Activated CD4-positive, alpha-beta T cell treated with anti-CD3 and anti-CD28 coated beads, Interleukin-2, amount 10 ng/mL, durations not matched to agents 7 days and 5 days (primary cell): ENCODE results near the gene POLE. TPM values are rescaled to one million over a fixed set of nuclear protein-coding genes. Genes with fewer than 3 reads are reported as not detected.

Experiments used
- CTCF ChIA-PET: fragments of 350-600 bp; sonication (Branson Sonifier 250); formaldehyde crosslinking; loops from one replicate; lab custom pipeline; 2021; ENCODE audit warnings: antibody characterized with exemption; lab: Charles Lee
- POLR2A ChIA-PET: fragments of 350-600 bp; sonication (Branson Sonifier 250); formaldehyde crosslinking; loops from one replicate; lab custom pipeline; 2021; ENCODE audit warnings: antibody characterized with exemption; lab: Charles Lee
- DNase-seq: peaks from one replicate; pipeline ENCODE4 v3.0.0-alpha.2; 2020
- H3K27ac Mint-ChIP-seq: one replicate; pipeline ENCODE4 v1.8.0; 2021; ENCODE audit warnings: mild to moderate bottlenecking, moderate library complexity, mixed read lengths
- H3K27me3 Mint-ChIP-seq: one replicate; pipeline ENCODE4 v1.8.0; 2021; ENCODE audit warnings: mixed read lengths
- H3K36me3 Mint-ChIP-seq: one replicate; pipeline ENCODE4 v1.8.0; 2021; ENCODE audit warnings: low read depth, mixed read lengths
- H3K4me1 Mint-ChIP-seq: one replicate; pipeline ENCODE4 v1.8.0; 2021; ENCODE audit warnings: mixed read lengths
- H3K4me3 Mint-ChIP-seq: one replicate; pipeline ENCODE4 v1.8.0; 2021; ENCODE audit warnings: mild to moderate bottlenecking, moderate library complexity, mixed read lengths
- H3K9me3 Mint-ChIP-seq: one replicate; pipeline ENCODE4 v1.8.0; 2021; ENCODE audit warnings: mixed read lengths
- total RNA-seq, 2 experiments: library from RNA; stranded (reverse); gene quantifications; one replicate each; pipeline ENCODE4 v1.2.3, GENCODE V29; 2021

The POLE gene
- total RNA-seq, 2 experiments from 2014 or later: 167 to 176 TPM

- Mint-ChIP-seq H3K36me3 (peaks cover 78% of the 10 kb centered on the region), H3K9me3 (peaks cover 4% of the 10 kb centered on the region), H3K27me3 (no peaks in the 10 kb centered on the region), H3K4me1 (peaks cover 2% of the 10 kb centered on the region), H3K4me3 (no peak overlapping the region), H3K27ac (no peak overlapping the region)
- ChIA-PET POLR2A (no interaction called here), CTCF (interaction anchor here (0.6 kb wide), 1 partner anchor 11 kb away, joined by 3 read pairs; no protein-coding TSS in a partner anchor)
- DNase-seq: no peak
Observed at GRCh38 chr12:132726386-132726785, 39.2 kb upstream of the POLE start.

GRCh38 chr12:132724506-132725241, 37.5 kb upstream of the POLE start:
- Mint-ChIP-seq H3K36me3 (peaks cover 68% of the 10 kb centered on the region), H3K4me3 (no peak overlapping the region), H3K27me3 (no peaks in the 10 kb centered on the region), H3K4me1 (peaks cover 2% of the 10 kb centered on the region), H3K27ac (no peak overlapping the region), H3K9me3 (peaks cover 2% of the 10 kb centered on the region)
- no peak for DNase-seq
- POLR2A ChIA-PET: no interaction called here
- CTCF ChIA-PET: no interaction called here

DNA sequence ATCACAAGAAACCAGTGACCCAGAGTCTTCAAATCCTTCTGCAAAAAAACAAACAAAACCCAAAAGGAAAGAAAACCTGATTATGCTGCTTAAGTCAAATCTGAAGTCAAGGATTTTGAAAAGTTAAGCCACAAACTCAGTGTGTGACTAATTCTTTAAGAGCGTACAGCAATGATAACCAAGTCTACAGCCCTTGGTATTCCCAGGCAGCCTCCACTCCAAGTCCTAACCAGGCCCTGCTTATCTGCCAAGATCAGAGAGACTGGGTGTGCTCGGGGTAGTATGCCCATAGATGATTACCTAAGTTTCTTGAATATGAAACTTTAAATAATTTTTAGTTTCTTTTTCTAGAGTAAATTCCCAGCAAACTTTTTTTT, 36.6 kb upstream of the POLE start:
- no peak for DNase-seq
- Mint-ChIP-seq H3K27ac (no peak overlapping the region), H3K27me3 (no peaks in the 10 kb centered on the region), H3K4me3 (no peak overlapping the region), H3K36me3 (peaks cover 70% of the 10 kb centered on the region), H3K4me1 (peaks cover 1% of the 10 kb centered on the region), H3K9me3 (peaks cover 1% of the 10 kb centered on the region)
- POLR2A ChIA-PET: no interaction called here
- CTCF ChIA-PET: no interaction called here

GRCh38 chr12:132723015-132723763, 36.0 kb upstream of the POLE start:
- POLR2A ChIA-PET: no interaction called here
- H3K4me1 Mint-ChIP-seq: no peaks in the 10 kb centered on the region
- H3K4me3 Mint-ChIP-seq: no peak overlapping the region
- CTCF ChIA-PET: no interaction called here
- peaks cover 67% of the 10 kb centered on the region for H3K36me3 Mint-ChIP-seq
- no peaks in the 10 kb centered on the region for H3K27me3 Mint-ChIP-seq
- H3K9me3 Mint-ChIP-seq: no peaks in the 10 kb centered on the region
- DNase-seq: no peak
- H3K27ac Mint-ChIP-seq: no peak overlapping the region

DNA sequence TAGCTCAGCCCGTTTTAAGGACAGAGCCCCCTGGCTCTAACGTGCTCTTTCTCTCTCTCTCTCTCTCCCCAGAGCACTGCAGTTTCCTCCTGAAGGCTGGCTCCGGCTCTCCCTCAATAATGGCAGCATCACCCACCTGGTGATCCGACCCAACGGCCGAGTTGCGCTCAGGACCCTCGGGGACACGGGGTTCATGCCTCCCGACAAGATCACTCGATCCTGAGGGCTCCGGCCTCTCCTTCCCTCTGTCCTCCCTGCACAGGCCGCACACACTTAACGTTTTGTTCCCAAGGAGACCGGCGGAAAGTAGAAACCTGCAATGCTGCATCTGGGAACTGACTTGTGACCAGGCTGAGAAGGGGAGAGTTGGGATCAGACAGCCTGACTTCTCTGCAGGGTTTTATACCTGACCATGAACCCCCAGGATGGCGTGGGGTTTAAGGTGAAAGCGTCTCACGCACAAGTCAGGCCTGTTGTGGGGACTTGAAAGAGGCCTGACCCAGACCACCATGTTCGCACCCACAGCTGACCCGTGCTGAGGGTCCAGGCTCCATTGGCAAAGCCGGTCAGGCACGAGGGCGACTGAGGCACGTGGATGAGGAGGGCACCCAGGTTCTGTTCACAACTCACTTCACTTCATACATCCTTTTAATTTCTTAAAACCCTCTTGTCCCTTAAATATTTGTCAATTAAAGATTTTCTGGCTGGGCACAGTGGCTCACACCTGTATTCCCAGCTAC, 33.6 kb upstream of the POLE start:
- H3K9me3 Mint-ChIP-seq: no peaks in the 10 kb centered on the region
- ChIA-PET POLR2A (no interaction called here), CTCF (no interaction called here)
- no peaks in the 10 kb centered on the region for H3K27me3 Mint-ChIP-seq
- peaks cover 54% of the 10 kb centered on the region for H3K36me3 Mint-ChIP-seq
- DNase-seq: no peak
- H3K4me3 Mint-ChIP-seq: no peak overlapping the region
- no peak overlapping the region for H3K27ac Mint-ChIP-seq
- H3K4me1 Mint-ChIP-seq: no peaks in the 10 kb centered on the region

- H3K4me3 Mint-ChIP-seq: no peak overlapping the region
- POLR2A ChIA-PET: no interaction called here
- no peak overlapping the region for H3K27ac Mint-ChIP-seq
- H3K9me3 Mint-ChIP-seq: no peaks in the 10 kb centered on the region
- no peaks in the 10 kb centered on the region for H3K27me3 Mint-ChIP-seq
- CTCF ChIA-PET: no interaction called here
- no peaks in the 10 kb centered on the region for H3K4me1 Mint-ChIP-seq
- DNase-seq: no peak
- peaks cover 46% of the 10 kb centered on the region for H3K36me3 Mint-ChIP-seq
Observed at GRCh38 chr12:132719954-132720324, 32.8 kb upstream of the POLE start.

DNA sequence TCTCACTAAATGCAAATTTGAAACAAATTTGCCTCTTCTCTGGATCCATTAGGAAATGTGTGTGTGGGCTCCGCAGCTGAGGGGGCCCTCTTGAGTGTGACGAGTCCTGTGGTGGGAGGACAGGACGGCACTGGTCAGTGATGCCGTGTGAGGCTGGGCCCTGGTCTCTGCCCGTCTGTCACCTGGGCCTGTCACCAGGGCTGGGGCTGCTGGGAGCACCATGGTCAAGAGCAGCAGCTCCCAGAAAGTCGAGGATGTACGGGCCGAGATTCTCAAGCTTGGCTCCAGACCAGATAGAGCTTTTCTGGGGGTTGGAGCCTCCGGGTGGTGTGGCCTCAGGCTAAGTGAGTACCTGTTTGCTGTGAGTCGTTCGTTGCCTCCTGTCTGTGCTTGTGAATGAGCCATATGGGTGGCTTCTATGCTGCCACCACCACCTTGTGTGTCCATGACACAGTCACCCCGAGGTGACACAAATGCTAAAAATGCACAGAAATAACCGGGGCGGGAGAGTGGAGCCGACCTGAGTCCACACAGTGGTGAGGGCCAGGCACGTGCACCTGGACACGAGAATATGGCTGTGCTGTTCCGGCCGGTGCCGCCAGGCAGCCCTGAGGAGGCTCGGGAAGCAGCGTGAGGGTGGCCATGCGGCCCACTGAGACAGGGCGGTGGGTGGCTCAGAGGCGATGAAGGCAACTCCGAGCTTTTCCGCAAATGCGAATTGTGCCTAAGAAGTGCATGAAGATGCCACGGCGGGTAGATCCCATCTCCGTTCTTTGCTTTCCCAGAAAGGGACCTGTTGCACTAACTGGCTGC, 32.2 kb upstream of the POLE start:
- Mint-ChIP-seq H3K27me3 (no peaks in the 10 kb centered on the region), H3K9me3 (no peaks in the 10 kb centered on the region), H3K36me3 (peaks cover 46% of the 10 kb centered on the region), H3K4me1 (peaks cover 3% of the 10 kb centered on the region), H3K4me3 (no peak overlapping the region), H3K27ac (no peak overlapping the region)
- ChIA-PET POLR2A (interaction anchor here (0.6 kb wide), 1 partner anchor 11 kb away, joined by 3 read pairs; no protein-coding TSS in a partner anchor), CTCF (no interaction called here)
- no peak for DNase-seq

DNA sequence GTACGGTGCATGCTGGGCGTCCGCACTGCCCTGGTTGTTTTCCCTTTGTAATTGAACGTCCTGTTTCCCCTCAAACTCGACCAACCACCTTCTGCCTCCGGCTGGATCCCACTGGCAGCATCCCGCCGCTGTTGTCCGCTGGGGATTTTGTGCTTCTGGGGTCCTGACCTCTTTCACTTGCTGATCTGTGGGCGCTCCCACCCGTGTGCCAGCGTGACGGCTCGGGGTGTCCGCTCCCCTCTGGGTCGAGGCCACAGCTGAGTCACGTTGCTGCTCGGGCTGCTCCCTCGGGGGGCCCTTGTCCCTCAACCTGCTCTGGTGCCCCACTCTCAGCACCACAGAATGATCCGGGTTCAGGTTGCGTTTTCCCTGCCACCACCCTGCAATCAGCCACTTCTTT, 31.5 kb upstream of the POLE start:
- CTCF ChIA-PET: no interaction called here
- Mint-ChIP-seq H3K27ac (no peak overlapping the region), H3K4me1 (peaks cover 5% of the 10 kb centered on the region), H3K27me3 (no peaks in the 10 kb centered on the region), H3K36me3 (peaks cover 42% of the 10 kb centered on the region), H3K9me3 (no peaks in the 10 kb centered on the region), H3K4me3 (no peak overlapping the region)
- POLR2A ChIA-PET: interaction anchor here (0.6 kb wide), 1 partner anchor 12 kb away, joined by 3 read pairs; no protein-coding TSS in a partner anchor
- DNase-seq: no peak

GRCh38 chr12:132717531-132718387, 30.6 kb upstream of the POLE start:
- POLR2A ChIA-PET: interaction anchor here (0.5 kb wide), 1 partner anchor 40 kb away, joined by 3 read pairs; no protein-coding TSS in a partner anchor
- H3K27me3 Mint-ChIP-seq: no peaks in the 10 kb centered on the region
- no peak for DNase-seq
- no peaks in the 10 kb centered on the region for H3K9me3 Mint-ChIP-seq
- no peak overlapping the region for H3K27ac Mint-ChIP-seq
- peaks cover 36% of the 10 kb centered on the region for H3K36me3 Mint-ChIP-seq
- CTCF ChIA-PET: interaction anchor here (1.1 kb wide), 1 partner anchor 26 kb away, joined by 3 read pairs; no protein-coding TSS in a partner anchor
- no peak overlapping the region for H3K4me3 Mint-ChIP-seq
- peaks cover 12% of the 10 kb centered on the region for H3K4me1 Mint-ChIP-seq

- POLR2A ChIA-PET: no interaction called here
- Mint-ChIP-seq H3K27me3 (no peaks in the 10 kb centered on the region), H3K36me3 (peaks cover 36% of the 10 kb centered on the region)
Observed at GRCh38 chr12:132717011-132717410, 29.9 kb upstream of the POLE start.

GRCh38 chr12:132716356-132716755, 29.2 kb upstream of the POLE start:
- no peak overlapping the region for H3K27ac Mint-ChIP-seq

More at GRCh38 chr12:132717011-132717410, 29.9 kb upstream of the POLE start:
- Mint-ChIP-seq H3K27ac (no peak overlapping the region), H3K9me3 (no peaks in the 10 kb centered on the region), H3K4me3 (no peak overlapping the region), H3K4me1 (peaks cover 15% of the 10 kb centered on the region)
- CTCF ChIA-PET: interaction anchor here (1.1 kb wide), 1 partner anchor 25 kb away, joined by 3 read pairs; no protein-coding TSS in a partner anchor
- DNase-seq: no peak

More at GRCh38 chr12:132716356-132716755, 29.2 kb upstream of the POLE start:
- peaks cover 33% of the 10 kb centered on the region for H3K36me3 Mint-ChIP-seq
- no peak overlapping the region for H3K4me3 Mint-ChIP-seq
- CTCF ChIA-PET: no interaction called here
- no peaks in the 10 kb centered on the region for H3K27me3 Mint-ChIP-seq
- no peaks in the 10 kb centered on the region for H3K9me3 Mint-ChIP-seq
- peaks cover 19% of the 10 kb centered on the region for H3K4me1 Mint-ChIP-seq
- DNase-seq: no peak
- POLR2A ChIA-PET: no interaction called here
